Stimulated activated CD4-positive, alpha-beta T cell treated with anti-CD3 and anti-CD28 coated beads, Interleukin-4, amount 100 ng/mL, for 24 hours (primary cell): Measurements from ENCODE around the gene SPG7.
"Not testable (repeated sequence)": the region's sequence is repeated elsewhere in the genome, so short reads cannot be mapped to it uniquely, and the experiment has no call there.

Experiments used
- DNase-seq: peaks from one replicate; pipeline ENCODE4 v3.0.0-alpha.2; 2020

The SPG7 gene

DNA sequence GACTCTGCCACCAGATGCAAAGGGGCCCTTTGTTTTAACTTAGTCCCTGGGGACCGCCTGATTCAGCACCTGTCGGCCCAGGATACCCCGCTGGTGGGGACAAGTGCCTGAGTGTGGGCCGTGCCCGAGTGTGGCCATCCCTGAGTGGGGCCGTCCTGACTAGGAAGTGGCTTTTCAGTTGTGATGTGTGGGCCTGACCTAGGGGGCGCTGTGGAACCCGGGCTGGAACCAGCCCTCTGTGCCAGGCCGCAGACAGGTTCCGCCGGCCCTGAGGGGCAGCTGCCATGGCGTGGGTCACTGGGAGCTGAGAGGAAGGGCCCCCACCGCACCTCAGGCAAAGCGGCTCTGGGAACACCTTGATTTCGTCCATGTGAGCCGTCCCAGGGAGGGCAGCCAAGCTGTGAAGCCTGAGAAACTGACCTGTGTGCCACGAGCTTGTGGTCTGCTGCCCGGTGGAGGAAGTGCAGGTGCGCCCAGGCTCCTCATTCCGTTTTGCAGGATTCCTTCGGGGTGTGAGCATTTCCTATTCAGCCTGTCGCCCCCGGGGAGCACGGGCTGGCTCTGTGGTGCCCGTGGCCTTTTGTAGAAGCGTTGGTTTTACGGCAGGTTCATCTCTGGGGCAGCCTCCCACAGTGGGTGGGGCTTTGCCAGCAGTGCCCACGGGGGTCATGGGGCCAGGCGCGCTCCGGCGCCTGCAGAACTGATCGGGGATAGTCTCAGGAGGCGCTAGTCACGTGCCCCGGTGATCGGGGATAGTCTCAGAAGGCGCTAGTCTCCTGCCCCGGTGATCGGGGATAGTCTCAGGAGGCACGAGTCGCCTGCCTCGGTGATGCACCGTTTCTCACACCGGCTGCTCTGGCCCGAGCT, 57.5 kb downstream of the SPG7 start:
- peak; percentile 66 for DNase-seq

- DNase-seq: no peak
Observed at GRCh38 chr16:89567656-89568594, 59.7 kb downstream of the SPG7 start.

GRCh38 chr16:89569506-89570341, 61.5 kb downstream of the SPG7 start:
- DNase-seq: no peak

- DNase-seq: no peak
Observed at GRCh38 chr16:89570342-89570923, 62.2 kb downstream of the SPG7 start.

DNA sequence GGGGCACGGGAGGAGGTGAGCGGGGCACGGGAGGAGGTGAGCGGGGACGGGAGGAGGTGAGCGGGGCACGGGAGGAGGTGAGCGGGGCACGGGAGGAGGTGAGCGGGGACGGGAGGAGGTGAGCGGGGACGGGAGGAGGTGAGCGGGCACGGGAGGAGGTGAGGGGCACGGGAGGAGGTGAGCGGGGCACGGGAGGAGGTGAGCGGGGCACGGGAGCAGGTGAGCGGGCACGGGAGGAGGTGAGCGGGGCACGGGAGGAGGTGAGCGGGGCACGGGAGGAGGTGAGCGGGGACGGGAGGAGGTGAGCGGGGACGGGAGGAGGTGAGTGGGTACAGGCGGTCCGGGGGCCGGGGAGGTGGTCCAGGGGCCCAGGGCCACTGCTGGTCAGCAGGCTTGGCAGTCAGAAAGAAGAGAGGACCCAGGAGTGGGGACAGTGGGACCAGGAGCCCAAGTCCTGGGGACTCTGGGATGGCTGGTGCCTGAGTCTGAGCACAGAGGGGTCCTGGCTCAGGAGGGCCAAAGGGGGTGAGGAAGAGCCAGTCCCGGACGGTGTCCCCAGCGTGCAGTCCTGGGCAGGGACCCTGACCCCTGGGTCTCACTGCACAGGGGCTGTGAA, 62.9 kb downstream of the SPG7 start:
- not testable (repeated sequence) for DNase-seq

DNA sequence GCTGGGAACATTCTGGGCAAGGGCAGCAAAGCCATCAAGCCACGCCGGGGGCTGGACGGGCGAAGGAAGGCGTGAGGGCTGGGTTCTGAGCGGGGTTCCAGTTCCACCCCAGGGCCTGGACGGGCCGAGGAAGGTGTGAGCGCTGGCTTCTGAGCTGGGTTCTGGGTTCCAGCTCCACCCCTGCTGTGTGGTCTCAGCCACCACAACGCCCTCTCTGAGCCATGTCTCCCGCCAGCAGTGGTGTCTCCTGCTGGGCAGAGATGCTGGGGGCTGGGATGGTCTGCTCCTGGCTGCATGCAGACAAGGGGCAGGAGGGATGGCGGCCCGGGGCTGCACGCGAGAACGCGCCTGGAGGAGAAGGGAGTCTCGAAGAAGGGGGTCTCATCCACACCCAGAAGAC, 63.4 kb downstream of the SPG7 start:
- DNase-seq: no peak

GRCh38 chr16:89572073-89572484, 63.9 kb downstream of the SPG7 start:
- no peak for DNase-seq

GRCh38 chr16:89572485-89573205, 64.4 kb downstream of the SPG7 start:
- DNase-seq: no peak

- DNase-seq: no peak
Observed at GRCh38 chr16:89573826-89574680, 65.8 kb downstream of the SPG7 start.

DNA sequence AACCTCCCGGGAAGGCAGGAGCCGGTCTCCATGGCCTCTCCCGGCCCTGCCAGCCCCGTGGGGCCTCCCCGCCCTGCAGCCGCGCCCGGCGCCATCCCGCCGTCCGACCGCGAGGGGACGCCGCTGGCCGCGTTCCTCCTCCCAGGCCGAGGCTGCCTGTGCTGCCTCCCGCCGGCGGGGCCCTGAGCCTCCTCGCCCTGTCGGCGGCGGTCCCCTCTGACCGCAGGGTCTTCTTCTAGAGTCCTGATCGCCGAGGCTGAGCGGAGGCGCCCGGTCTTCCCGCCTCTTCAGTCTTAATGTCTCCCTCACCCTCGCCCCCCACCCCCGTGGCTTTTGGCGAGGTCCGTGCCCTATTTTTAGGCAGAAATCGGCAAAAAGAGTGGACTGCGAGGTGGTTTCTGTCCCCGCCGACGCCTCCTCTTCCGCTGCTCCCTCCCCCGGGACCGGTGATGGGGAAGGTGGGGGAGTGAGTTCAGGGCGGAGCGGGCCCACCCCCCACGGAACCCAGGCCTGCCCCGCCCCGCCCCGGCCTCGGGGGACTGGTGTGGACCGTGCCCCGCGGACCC, 66.6 kb downstream of the SPG7 start:
- DNase-seq: peak; percentile 55

GRCh38 chr16:89575247-89576152, 67.3 kb downstream of the SPG7 start, which contains the start of gene CPNE7:
CPNE7 (plus strand) TSS chr16:89575758; CDS start chr16:89575898, 140 bp downstream.
- no peak for DNase-seq

GRCh38 chr16:89576153-89577054, 68.2 kb downstream of the SPG7 start:
- DNase-seq: no peak

- DNase-seq: no peak
Observed at GRCh38 chr16:89577055-89577759, 69.0 kb downstream of the SPG7 start.

- no peak for DNase-seq
Observed at GRCh38 chr16:89579351-89579750, 71.1 kb downstream of the SPG7 start.

DNA sequence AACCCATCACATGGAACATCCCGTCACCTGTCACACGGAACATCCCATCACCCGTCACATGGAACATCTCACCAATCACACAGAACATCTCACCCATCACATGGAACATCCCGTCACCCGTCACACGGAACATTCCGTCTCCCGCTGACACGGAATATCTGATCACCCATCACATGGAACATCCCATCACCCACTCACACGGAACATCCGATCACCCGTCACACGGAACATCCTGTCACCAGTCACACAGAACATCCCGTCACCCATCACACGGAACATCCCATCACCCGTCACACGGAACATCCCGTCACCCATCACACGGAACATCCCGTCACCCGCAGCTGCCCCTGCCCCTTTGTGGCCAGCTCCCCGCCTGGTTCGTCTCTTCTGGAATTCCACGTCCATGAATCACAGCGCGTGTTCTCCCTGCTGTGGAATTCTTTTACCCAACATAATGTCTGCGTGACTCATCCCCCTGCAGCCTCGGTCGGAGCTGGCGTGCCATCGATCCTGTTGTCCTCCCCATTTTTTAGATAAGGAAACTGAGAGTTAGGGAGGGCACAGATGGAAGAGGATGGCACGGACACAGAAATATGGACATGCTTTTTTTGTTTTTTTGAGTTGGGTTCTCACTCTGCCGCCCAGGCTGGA, 73.0 kb downstream of the SPG7 start:
- no peak for DNase-seq

DNA sequence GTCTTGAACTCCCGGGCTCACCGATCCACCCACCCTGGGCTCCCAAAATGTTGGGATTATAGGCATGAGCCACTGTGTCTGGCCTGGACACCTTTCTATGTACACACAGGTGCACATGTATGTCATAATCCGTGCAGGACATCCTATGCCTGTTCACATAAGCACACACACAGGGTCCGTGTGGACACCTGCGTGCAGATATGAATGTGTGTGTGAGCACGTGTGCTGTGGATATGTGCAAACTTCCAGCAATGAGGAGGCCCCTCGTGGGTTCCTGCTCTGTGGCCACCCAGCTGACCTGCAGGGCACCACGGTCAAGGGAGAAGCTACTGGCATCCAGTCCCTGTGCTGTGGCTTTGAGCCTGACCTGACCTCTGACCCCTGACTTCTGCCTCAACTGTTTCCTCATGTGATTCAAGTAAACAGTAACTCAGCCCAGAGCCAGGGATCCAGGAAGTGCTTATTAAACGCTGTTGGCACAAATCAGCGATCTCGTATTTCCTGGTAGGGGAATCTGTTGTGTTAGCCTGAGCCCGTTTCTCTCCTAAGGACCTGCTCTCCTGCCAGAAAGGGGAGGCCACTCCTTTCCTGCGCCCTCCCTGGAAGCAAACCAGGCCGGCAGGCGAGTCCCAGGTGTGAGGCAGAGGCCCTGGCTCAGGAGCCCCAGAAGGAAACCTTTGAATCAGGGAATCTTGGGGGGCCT, 73.8 kb downstream of the SPG7 start:
- DNase-seq: no peak
